Neural crest cell (in vitro differentiated cells): ENCODE results near the gene TMEM129. TPM values are rescaled to one million over a fixed set of nuclear protein-coding genes. Genes with fewer than 3 reads are reported as not detected.

Experiments used
- DNase-seq: peaks from one replicate; pipeline ENCODE4 v3.0.0; 2021; ENCODE audit warnings: low read depth, mixed read lengths, low spot score
- H3K27ac Mint-ChIP-seq: one replicate; pipeline ENCODE4 v1.8.0; 2021; ENCODE audit warnings: mild to moderate bottlenecking, mixed read lengths; ENCODE audit not compliant: unreplicated experiment
- H3K27me3 Mint-ChIP-seq: 2 replicates; pipeline ENCODE4 v1.8.0; 2021; ENCODE audit warnings: low read depth, mild to moderate bottlenecking, mixed read lengths
- H3K36me3 Mint-ChIP-seq: 2 replicates; pipeline ENCODE4 v1.8.0; 2021; ENCODE audit warnings: low read depth, mild to moderate bottlenecking, mixed read lengths
- H3K4me1 Mint-ChIP-seq: 2 replicates; pipeline ENCODE4 v1.8.0; 2021; ENCODE audit warnings: mixed read lengths
- H3K4me3 Mint-ChIP-seq: one replicate; pipeline ENCODE4 v1.8.0; 2021; ENCODE audit warnings: mild to moderate bottlenecking, mixed read lengths
- H3K9me3 Mint-ChIP-seq: 2 replicates; pipeline ENCODE4 v1.8.0; 2021; ENCODE audit warnings: mixed read lengths
- total RNA-seq: library from RNA; stranded (reverse); gene quantifications from 2 replicates; pipeline ENCODE4 v1.2.1, GENCODE V29; 2021
- TF ChIP-seq, protein P1 (sequence below): fragments of 200-600 bp; sonication (generic); conservative IDR thresholded peaks from 2 replicates; pipeline ENCODE4 v1.5.0; 2021; ENCODE audit warnings: antibody characterized with exemption, mild to moderate bottlenecking

The TMEM129 gene
- total RNA-seq, 1 donor from 2014 or later: 37.4 TPM

GRCh38 chr4:1756079-1756478 lies 35.0 kb upstream of the TMEM129 start:
- TF ChIP-seq, protein P1, sequence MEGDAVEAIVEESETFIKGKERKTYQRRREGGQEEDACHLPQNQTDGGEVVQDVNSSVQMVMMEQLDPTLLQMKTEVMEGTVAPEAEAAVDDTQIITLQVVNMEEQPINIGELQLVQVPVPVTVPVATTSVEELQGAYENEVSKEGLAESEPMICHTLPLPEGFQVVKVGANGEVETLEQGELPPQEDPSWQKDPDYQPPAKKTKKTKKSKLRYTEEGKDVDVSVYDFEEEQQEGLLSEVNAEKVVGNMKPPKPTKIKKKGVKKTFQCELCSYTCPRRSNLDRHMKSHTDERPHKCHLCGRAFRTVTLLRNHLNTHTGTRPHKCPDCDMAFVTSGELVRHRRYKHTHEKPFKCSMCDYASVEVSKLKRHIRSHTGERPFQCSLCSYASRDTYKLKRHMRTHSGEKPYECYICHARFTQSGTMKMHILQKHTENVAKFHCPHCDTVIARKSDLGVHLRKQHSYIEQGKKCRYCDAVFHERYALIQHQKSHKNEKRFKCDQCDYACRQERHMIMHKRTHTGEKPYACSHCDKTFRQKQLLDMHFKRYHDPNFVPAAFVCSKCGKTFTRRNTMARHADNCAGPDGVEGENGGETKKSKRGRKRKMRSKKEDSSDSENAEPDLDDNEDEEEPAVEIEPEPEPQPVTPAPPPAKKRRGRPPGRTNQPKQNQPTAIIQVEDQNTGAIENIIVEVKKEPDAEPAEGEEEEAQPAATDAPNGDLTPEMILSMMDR: no peak
- no peaks in the 10 kb centered on the region for H3K9me3 Mint-ChIP-seq
- H3K36me3 Mint-ChIP-seq: no peaks in the 10 kb centered on the region
- DNase-seq: no peak
- H3K27me3 Mint-ChIP-seq: no peaks in the 10 kb centered on the region
- peak overlapping the region; percentile 43 for H3K27ac Mint-ChIP-seq
- no peak overlapping the region for H3K4me3 Mint-ChIP-seq
- H3K4me1 Mint-ChIP-seq: peaks cover 5% of the 10 kb centered on the region

- DNase-seq: no peak
- Mint-ChIP-seq H3K36me3 (no peaks in the 10 kb centered on the region), H3K27ac (no peak overlapping the region), H3K9me3 (no peaks in the 10 kb centered on the region), H3K27me3 (no peaks in the 10 kb centered on the region), H3K4me1 (peaks cover 5% of the 10 kb centered on the region), H3K4me3 (no peak overlapping the region)
- TF ChIP-seq, protein P1: no peak
These were observed 34.2 kb upstream of the TMEM129 start for GRCh38 chr4:1755297-1755696.

DNA sequence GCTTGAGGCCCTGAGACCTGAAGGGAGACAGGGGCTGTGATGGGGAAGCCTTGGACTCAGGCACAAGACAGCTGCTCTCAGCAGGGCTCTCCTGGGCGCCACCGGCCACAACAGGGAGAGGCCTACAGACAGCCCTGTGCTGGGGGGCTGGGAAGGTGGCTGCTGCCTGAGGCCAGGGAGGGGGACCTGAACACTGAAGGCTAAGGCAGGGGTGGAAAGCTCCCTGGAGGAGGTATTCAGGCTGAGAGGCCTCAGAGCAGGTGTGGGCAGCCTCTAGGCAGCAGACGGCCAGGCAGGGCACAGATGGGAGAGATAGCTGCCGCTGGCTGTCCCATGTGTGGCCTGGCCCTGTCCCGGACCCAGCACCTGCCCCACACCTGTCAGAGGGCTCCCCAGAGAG lies 33.2 kb upstream of the TMEM129 start:
- Mint-ChIP-seq H3K27ac (no peak overlapping the region), H3K4me1 (no peaks in the 10 kb centered on the region), H3K4me3 (no peak overlapping the region), H3K27me3 (no peaks in the 10 kb centered on the region), H3K9me3 (no peaks in the 10 kb centered on the region), H3K36me3 (no peaks in the 10 kb centered on the region)
- DNase-seq: no peak
- TF ChIP-seq, protein P1: no peak

DNA sequence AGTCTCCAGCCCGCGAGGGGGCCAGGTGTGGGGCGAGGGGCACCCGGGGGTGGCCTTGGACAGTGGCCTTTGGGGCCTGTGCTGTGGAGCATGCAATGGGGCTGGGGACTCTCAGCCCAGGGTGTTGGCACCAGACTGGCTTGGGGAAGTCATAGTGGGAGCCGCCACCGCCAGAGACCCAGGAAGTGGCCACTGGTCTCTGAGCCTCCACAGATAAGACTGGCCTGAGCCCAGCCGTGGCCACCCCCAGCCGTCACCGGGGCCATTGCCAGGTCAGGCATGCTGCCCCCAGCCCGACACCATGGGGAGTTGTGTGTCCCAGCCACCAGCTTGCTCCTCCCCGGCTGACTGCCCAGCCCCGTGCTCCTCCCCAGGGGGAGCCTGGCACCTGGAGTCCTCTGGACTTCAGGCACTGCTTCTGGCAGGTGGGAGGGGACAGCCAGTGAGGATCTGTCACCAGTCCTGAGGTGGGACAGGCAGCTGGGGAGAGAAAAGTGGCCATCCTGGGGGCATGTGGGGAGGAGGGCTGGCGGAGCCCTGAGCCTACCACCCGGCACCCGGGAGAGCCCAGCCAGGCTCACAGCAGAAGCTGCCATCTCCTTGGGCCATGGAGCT lies 32.7 kb upstream of the TMEM129 start:
- Mint-ChIP-seq H3K4me1 (no peaks in the 10 kb centered on the region), H3K27me3 (no peaks in the 10 kb centered on the region), H3K27ac (no peak overlapping the region), H3K4me3 (no peak overlapping the region), H3K36me3 (no peaks in the 10 kb centered on the region), H3K9me3 (no peaks in the 10 kb centered on the region)
- DNase-seq: no peak
- TF ChIP-seq, protein P1: no peak

DNA sequence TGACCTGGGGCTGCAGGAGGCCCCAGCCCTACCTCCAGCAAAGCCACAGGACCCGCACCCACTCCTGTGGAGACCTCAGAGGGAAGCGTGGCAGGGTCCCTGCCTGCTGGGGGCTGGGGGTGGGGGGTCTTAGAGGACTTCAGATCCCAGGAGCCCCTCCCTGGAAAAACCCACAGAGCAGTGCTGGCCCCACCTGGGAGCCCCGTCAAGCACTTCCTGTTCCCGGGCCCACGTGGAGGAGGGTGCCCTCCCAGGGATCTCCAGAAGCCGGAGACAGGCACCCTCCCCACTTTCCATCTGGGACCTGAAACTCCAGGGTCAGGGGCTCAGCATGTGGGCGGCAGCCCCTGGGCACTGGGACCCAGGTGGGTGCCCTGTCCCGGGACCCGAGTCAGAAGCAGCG lies 32.2 kb upstream of the TMEM129 start:
- TF ChIP-seq, protein P1: no peak
- Mint-ChIP-seq H3K27me3 (no peaks in the 10 kb centered on the region), H3K4me3 (no peak overlapping the region), H3K36me3 (no peaks in the 10 kb centered on the region), H3K27ac (no peak overlapping the region), H3K4me1 (no peaks in the 10 kb centered on the region), H3K9me3 (no peaks in the 10 kb centered on the region)
- no peak for DNase-seq
